ENCODE measurements around the gene RCL1.

- TF ChIP-seq SIN3A (IDR thresholded peaks at IDR 0.05; ENCODE audit: borderline replicate concordance, insufficient read depth, low read length) = no peak
- no peak for TF ChIP-seq REST (IDR thresholded peaks at IDR 0.05; ENCODE audit: insufficient read depth in 1 of 2, low read depth in 2 of 2, low read length in 2 of 2)
- TF ChIP-seq TAF1 (IDR thresholded peaks at IDR 0.05; ENCODE audit: borderline replicate concordance, insufficient read depth, low read length) = no peak
- TF ChIP-seq POLR2AphosphoS5 (IDR thresholded peaks at IDR 0.05; ENCODE audit: low read depth, low read length) = no peak
Measured at GRCh38 chr9:4822057-4822456, 29.3 kb downstream of the RCL1 start.

Measured in PFSK-1 (cell line).